HG03457 (cell line): ENCODE measurements around the gene MATN1.

ENCODE experiments used
- ATAC-seq: cut with Tn5 transposase; IDR thresholded peaks from one replicate; pipeline ENCODE4 v1.9.1; 2021; ENCODE audit warnings: moderate number of reproducible peaks; ENCODE audit not compliant: unreplicated experiment

Gene MATN1

GRCh38 chr1:30745834-30746208, 22.4 kb upstream of the MATN1 start:
- ATAC-seq: no peak

GRCh38 chr1:30745156-30745833, 21.9 kb upstream of the MATN1 start:
- ATAC-seq: no peak

- ATAC-seq: no peak
These were observed 20.8 kb upstream of the MATN1 start for GRCh38 chr1:30744060-30744756.

- no peak for ATAC-seq
These were observed 20.2 kb upstream of the MATN1 start for GRCh38 chr1:30743584-30744059.

- ATAC-seq: no peak
These were observed 19.7 kb upstream of the MATN1 start for GRCh38 chr1:30742963-30743559.

- no peak for ATAC-seq
These were observed 19.0 kb upstream of the MATN1 start for GRCh38 chr1:30742300-30742962.

- no peak for ATAC-seq
These were observed 18.0 kb upstream of the MATN1 start for GRCh38 chr1:30741239-30741894.

- no peak for ATAC-seq
These were observed 17.2 kb upstream of the MATN1 start for GRCh38 chr1:30740251-30741238.

GRCh38 chr1:30739601-30740000, 16.2 kb upstream of the MATN1 start:
- no peak for ATAC-seq

- ATAC-seq: no peak
These were observed 15.6 kb upstream of the MATN1 start for GRCh38 chr1:30738715-30739559.

GRCh38 chr1:30738040-30738714, 14.8 kb upstream of the MATN1 start:
- no peak for ATAC-seq

- no peak for ATAC-seq
These were observed 14.1 kb upstream of the MATN1 start for GRCh38 chr1:30737357-30738039.

- ATAC-seq: no peak
These were observed 12.5 kb upstream of the MATN1 start for GRCh38 chr1:30735668-30736498.

- ATAC-seq: no peak
These were observed 11.7 kb upstream of the MATN1 start for GRCh38 chr1:30735124-30735523.

GRCh38 chr1:30734580-30734979, 11.2 kb upstream of the MATN1 start:
- ATAC-seq: no peak

GRCh38 chr1:30734106-30734505, 10.7 kb upstream of the MATN1 start:
- no peak for ATAC-seq

- no peak for ATAC-seq
These were observed 10.1 kb upstream of the MATN1 start for GRCh38 chr1:30733493-30733892.
